HG02884 (cell line): ENCODE data around the gene TRIM24.
A peak's percentile ranks its signal among the peaks of the same experiment; 100 is the strongest.
"Not testable (repeated sequence)": the region's sequence is repeated elsewhere in the genome, so short reads cannot be mapped to it uniquely, and the experiment has no call there.

Source experiments
- ATAC-seq: cut with Tn5 transposase; IDR thresholded peaks from one replicate; pipeline ENCODE4 v1.9.1; 2021; ENCODE audit warnings: mild to moderate bottlenecking, moderate library complexity; ENCODE audit not compliant: unreplicated experiment

TRIM24 gene

GRCh38 chr7:138525757-138526156 lies 65.7 kb downstream of the TRIM24 start:
- no peak for ATAC-seq

GRCh38 chr7:138527746-138528223 lies 67.7 kb downstream of the TRIM24 start:
- no peak for ATAC-seq

DNA sequence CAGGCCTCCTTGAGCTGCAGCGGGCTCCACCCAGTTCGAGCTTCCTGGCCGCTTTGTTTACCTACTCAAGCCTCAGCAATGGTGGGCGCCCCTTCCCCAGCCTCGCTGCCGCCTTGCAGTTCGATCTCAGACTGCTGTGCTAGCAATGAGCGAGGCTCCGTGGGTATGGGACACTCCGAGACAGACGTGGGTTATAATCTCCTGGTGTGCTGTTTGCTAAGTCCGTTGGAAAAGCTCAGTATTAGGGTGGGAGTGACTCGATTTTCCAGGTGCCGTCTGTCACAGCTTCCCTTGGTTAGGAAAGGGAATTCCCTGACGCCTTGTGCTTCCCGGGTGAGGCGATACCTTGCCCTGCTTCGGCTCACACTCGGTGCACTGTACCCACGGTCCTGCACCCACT lies 76.8 kb downstream of the TRIM24 start:
- not testable (repeated sequence) for ATAC-seq

DNA sequence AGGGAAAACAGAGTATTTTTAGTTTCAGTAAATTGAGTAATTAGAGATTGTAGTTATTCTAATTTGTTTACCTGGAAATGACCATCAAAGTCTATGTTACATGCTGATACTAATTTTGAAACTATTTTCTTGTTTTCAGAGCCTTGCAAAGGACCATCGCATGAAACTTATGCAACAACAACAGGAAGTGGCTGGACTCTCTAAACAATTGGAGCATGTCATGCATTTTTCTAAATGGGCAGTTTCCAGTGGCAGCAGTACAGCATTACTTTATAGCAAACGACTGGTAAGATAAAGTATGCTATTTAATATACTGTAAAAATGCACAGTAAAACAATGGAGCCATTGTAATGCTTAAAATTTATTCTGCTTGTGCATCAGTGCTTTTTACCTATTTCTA lies 78.5 kb downstream of the TRIM24 start:
- no peak for ATAC-seq

DNA sequence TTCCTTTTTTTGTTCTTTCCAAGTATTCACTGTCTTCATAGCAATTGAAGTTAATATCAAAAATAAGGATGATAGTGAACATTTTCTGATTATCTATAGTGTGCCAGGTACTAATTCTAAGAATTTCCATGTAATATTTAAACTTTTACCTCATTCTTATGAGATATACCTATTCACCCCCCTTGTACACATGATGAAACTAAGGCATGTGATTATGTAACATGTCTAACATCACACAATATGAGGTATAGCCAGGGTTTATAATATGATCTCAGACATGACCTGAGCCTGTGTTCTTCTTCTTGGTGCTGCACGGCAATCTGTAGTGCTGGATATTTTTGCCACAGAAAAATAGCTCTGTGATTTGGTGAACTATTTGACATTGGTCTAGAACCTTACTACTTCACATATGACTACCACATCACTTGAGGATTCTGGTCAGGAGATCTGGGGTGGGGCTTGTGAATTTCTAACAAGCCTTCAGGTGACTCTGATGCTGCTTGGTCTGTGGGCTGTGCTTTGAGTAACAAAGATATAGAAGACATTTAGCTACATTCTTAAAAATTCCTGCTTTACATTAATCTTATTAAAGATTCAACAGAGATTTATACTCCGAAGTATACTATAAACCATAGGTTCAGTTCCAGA lies 79.1 kb downstream of the TRIM24 start:
- no peak for ATAC-seq

GRCh38 chr7:138542183-138542582 lies 82.1 kb downstream of the TRIM24 start:
- ATAC-seq, result peak; percentile 94

GRCh38 chr7:138543739-138544138 lies 83.7 kb downstream of the TRIM24 start:
- no peak for ATAC-seq

DNA sequence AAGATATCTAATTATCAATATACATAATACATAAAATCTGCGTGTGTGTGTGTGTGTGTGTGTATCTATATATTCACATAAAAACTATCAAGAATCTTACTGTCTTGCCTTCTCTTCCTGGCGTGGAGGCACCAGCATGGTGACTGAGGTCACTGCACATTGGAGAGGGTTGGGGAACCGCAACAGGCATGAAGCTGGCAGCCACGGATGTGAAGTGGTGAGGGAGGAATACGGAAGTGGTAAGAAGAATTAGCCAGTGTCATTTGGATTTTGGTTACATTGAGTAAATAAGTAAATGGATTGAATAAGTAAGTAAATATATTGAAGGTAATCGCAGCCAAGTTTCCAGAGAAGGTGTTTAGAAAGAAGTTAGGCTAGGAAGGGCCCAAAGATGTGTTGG lies 85.1 kb downstream of the TRIM24 start:
- ATAC-seq, result no peak

DNA sequence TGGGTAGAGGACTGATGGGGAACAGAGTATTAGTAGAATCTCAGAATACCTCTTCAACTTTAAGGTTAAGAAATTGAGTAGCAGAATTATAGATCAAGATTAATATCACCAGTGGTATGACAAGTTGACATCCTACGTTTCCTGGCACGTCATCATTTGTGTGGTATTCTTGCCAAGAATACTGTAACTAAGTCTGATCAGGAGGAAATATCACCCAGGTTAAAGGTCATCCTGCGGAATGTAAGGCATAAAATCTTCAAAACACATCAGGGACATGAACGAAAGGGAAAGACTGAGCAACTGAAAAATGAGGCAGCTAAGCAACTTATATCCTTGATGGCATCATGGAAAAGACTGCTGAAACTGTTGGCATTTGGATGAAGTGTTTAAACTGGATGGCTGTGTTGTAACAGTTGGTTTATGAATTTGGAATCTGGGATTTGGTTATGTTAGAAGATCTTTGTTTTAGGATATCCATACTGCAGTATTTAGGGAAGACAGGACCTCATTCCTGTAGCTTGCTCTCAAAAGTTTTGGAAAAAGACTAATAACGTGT lies 86.1 kb downstream of the TRIM24 start:
- ATAC-seq, result no peak

DNA sequence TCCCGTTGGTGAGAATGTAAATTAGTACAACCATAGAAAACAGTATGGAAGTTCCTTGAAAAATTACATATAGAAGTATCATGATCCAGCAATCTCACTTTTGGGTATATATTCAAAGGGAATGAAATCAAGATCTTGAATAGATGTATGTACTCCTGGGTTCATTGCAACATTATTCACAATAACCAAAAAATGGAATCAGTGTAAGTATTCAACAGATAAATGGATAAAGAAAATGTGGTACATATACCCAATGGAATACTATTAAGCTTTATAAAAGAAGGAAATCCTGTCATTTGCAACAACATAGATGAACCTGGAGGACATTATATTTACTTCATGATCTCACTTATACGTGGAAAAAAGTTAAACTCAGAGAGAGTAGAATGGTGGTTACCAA lies 86.8 kb downstream of the TRIM24 start:
- no peak for ATAC-seq

GRCh38 chr7:138549082-138549481 lies 89.0 kb downstream of the TRIM24 start:
- ATAC-seq, result no peak

DNA sequence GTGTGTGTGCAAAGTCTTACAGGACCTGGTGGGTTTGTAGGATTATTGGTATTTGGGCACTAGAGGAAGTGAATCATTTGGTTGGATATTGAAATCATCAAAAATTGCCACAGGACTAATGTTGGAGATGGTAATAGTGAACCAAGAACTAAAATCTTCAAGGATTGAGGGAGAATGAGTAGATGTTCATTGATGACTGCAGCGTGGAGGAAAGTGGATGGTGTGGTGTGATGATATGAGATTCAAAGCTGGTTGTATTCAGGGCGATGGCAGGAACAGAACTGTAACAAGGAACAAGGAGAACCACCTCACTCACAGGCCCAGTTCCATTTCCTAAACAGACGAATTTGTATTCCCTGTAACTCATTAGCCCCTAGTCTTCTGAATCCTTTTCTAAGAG lies 90.3 kb downstream of the TRIM24 start:
- no peak for ATAC-seq

DNA sequence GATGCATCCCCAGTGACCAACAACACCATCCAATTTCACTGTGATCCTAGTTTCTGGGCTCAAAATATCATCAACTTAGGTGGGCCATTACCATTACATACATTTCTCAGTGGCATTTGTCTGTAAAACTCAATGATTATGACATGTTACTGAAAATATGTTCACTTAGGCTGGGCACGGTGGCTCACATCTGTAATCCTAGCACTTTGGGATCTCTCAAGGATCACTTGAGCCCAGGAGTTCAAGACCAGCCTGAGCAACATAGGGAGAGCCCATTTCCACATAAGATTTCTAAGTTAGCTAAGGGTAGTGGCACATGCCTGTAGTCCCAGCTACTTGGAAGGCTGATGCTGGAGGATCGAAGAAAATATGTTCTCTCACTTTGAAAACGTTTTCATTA lies 91.0 kb downstream of the TRIM24 start:
- no peak for ATAC-seq

- no peak for ATAC-seq
Measured at GRCh38 chr7:138553805-138554204, 93.7 kb downstream of the TRIM24 start.

GRCh38 chr7:138554674-138555073 lies 94.6 kb downstream of the TRIM24 start:
- no peak for ATAC-seq

- ATAC-seq, result no peak
Measured at GRCh38 chr7:138555684-138556083, 95.6 kb downstream of the TRIM24 start.

DNA sequence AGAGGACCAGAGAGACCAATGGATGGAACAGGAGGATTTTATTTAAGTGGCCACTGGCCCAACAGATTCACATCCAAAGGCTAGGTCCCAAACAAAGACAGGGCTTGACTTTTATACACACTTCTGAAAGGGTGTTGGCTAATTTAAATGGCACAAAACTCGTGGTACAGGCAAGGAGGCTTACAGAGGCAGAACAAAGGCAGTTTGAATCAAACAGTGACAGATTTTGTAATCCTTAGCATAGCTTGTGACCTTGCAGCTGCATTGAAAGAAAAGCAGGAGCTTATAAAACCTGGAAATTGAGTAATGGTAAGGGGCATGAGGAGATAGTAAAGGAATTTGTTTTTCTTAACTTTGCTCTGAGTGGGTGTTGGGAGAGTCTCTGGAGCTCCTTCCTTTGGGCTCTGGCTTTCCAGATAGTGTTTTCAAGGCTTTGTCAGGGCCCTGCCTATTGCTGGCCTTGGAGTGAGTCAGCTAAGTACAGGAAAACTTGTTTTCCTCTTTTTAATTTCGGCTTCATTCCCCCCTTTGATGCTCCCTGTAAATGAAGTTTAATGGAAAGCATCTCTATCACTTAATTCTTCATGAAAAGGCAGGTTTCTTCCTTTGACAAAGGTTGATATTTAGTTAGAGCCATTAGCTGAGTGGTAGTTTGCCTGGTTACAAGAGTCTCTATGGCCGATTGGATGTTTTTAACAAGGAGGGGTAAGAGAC lies 96.9 kb downstream of the TRIM24 start:
- no peak for ATAC-seq

- no peak for ATAC-seq
Measured at GRCh38 chr7:138559448-138559847, 99.4 kb downstream of the TRIM24 start.

DNA sequence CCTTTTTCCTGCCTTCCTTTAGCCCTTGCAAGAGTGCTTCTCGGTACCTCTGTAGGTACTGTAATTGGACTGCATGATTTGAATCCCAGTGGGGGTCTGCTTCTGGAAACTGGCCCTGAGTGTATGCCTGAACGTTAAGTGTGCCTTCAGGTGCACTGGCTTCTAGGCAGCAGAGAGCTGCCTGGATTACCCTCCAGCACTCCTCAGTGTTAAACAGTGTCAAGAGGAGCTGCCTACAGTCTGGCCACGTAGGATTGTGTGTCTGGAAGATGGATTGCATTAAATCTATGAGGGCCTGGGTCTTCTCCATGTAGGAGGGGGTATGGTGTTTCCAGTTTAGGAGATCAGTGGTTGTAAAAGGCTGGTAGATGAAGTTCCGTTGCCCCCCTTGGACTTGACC lies 103.7 kb downstream of the TRIM24 start:
- ATAC-seq, result no peak

GRCh38 chr7:138564365-138564764 lies 104.3 kb downstream of the TRIM24 start:
- no peak for ATAC-seq

- no peak for ATAC-seq
Measured at GRCh38 chr7:138565071-138565450, 105.0 kb downstream of the TRIM24 start.

- no peak for ATAC-seq
Measured at GRCh38 chr7:138565451-138566114, 105.5 kb downstream of the TRIM24 start.
